Uterus (tissue), 4 donors: ENCODE results near the gene TXNRD2. TPM values are rescaled to one million over a fixed set of nuclear protein-coding genes. Genes with fewer than 3 reads are reported as not detected.

Source experiments
- DNase-seq, 2 donors: peaks; one replicate each; pipeline ENCODE4 v3.0.0-alpha.2; 2019 to 2020
- H3K27ac ChIP-seq, 2 donors: fragments of 200-600 bp; sonication (generic); 1 replicate in 1 of 2; 2 replicates in 1 of 2; pipeline ENCODE4 v1.5.1; 2016 to 2018
- H3K27me3 ChIP-seq, 2 donors: fragments of 200-600 bp; sonication (generic); one replicate each; pipeline ENCODE4 v1.5.1; 2018 to 2019; ENCODE audit warnings: control low read depth in 1 of 2
- H3K36me3 ChIP-seq, 2 donors: fragments of 200-600 bp; sonication (generic); one replicate each; pipeline ENCODE4 v1.5.1; 2019; ENCODE audit warnings: control low read depth in 1 of 2
- H3K4me1 ChIP-seq, 2 donors: fragments of 200-600 bp; sonication (generic); one replicate each; pipeline ENCODE4 v1.5.1; 2018 to 2019; ENCODE audit warnings: control low read depth in 1 of 2
- H3K4me3 ChIP-seq, 2 donors: fragments of 200-600 bp; sonication (generic); 1 replicate in 1 of 2; 2 replicates in 1 of 2; pipeline ENCODE4 v1.5.1; 2018 to 2019; ENCODE audit warnings: mild to moderate bottlenecking in 1 of 2
- H3K9me3 ChIP-seq, 2 donors: fragments of 200-600 bp; sonication (generic); one replicate each; pipeline ENCODE4 v1.5.1; 2019; ENCODE audit warnings: control low read depth in 1 of 2
- POLR2A ChIP-seq, 2 donors: fragments of 450-650 bp; IDR thresholded peaks; one replicate each; pipeline ENCODE4 v1.6.1; 2016; ENCODE audit warnings: antibody characterized with exemption in 2 of 2, mild to moderate bottlenecking in 1 of 2, moderate library complexity in 1 of 2
- intact Hi-C: fragments of 100-400 bp; cut with DNase I; formaldehyde crosslinking; loops from one replicate; pipeline ENCODE4 v1.15.1; 2023; ENCODE audit warnings: low total_unique reads
- total RNA-seq, 4 donors: library from RNA; depleted of rRNA in 3 of 4; stranded (reverse); fragments of >200 nt in 3 of 4; gene quantifications; one replicate each; pipeline versions ENCODE4 v1.1.0 to v1.2.4, GENCODE V29; 2014 to 2023
- TF ChIP-seq, protein P1 (sequence below), 4 experiments: fragments of 200-600 bp in 2 of 4; fragments of 450-650 bp in 2 of 4; sonication (generic) in 2 of 4; IDR thresholded peaks; one replicate each; pipeline ENCODE4 v1.5.1; 2016 to 2019; ENCODE audit warnings: antibody characterized with exemption in 4 of 4, mild to moderate bottlenecking in 2 of 4, moderate library complexity in 1 of 4
- donor health status: DM: yes; HTN: yes; CAD: no.

Gene TXNRD2
- total RNA-seq, 4 donors from 2014 or later: 14.7 to 48.9 (median 25.6) TPM

DNA sequence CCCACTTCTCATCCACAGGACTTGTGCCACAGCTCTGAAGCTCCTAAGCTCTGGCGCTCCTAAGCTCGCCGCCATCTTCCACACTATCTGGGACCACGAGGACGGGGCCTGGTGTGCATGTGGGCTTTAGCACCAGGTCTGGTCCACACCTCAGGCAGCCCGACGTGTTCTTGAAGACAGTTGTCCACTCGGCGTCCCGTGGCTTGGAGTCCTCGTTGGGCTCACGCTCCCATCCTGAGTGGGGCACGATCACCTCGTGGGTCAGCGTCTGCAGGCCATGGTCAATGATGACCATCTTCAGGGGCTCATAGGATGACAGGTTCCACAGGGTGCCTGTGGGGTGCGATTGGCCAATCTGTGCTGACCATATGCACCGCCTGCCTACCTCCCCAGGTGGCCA, 37.1 kb upstream of the TXNRD2 start:
- no peaks in the 10 kb centered on the region for H3K27me3 ChIP-seq
- H3K4me3 ChIP-seq: no peak overlapping the region
- TF ChIP-seq POLR2A (IDR thresholded peaks at IDR 0.05): no peak
- TF ChIP-seq, protein P1, sequence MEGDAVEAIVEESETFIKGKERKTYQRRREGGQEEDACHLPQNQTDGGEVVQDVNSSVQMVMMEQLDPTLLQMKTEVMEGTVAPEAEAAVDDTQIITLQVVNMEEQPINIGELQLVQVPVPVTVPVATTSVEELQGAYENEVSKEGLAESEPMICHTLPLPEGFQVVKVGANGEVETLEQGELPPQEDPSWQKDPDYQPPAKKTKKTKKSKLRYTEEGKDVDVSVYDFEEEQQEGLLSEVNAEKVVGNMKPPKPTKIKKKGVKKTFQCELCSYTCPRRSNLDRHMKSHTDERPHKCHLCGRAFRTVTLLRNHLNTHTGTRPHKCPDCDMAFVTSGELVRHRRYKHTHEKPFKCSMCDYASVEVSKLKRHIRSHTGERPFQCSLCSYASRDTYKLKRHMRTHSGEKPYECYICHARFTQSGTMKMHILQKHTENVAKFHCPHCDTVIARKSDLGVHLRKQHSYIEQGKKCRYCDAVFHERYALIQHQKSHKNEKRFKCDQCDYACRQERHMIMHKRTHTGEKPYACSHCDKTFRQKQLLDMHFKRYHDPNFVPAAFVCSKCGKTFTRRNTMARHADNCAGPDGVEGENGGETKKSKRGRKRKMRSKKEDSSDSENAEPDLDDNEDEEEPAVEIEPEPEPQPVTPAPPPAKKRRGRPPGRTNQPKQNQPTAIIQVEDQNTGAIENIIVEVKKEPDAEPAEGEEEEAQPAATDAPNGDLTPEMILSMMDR (IDR thresholded peaks at IDR 0.05): no peak
- no peak overlapping the region for H3K27ac ChIP-seq
- H3K4me1 ChIP-seq: no peaks in the 10 kb centered on the region
- no peaks in the 10 kb centered on the region for H3K9me3 ChIP-seq
- DNase-seq: no peak
- intact Hi-C loops: loop anchor here (10.0 kb wide), 1 partner anchor 136 kb away; the partner anchor contains the start of genes RANBP1 and TRMT2A
- no peaks in the 10 kb centered on the region for H3K36me3 ChIP-seq

GRCh38 chr22:19977296-19978243, 36.0 kb upstream of the TXNRD2 start:
- no peak for TF ChIP-seq POLR2A (IDR thresholded peaks at IDR 0.05)
- TF ChIP-seq, protein P1 (IDR thresholded peaks at IDR 0.05): no peak
- Histone ChIP-seq H3K9me3 (no peaks in the 10 kb centered on the region), H3K36me3 (no peaks in the 10 kb centered on the region), H3K4me1 (no peaks in the 10 kb centered on the region), H3K27ac (no peak overlapping the region), H3K4me3 (no peak overlapping the region), H3K27me3 (no peaks in the 10 kb centered on the region)
- intact Hi-C loops: loop anchor here (10.0 kb wide), 1 partner anchor 137 kb away; the partner anchor contains the start of genes RANBP1 and TRMT2A
- DNase-seq: no peak

GRCh38 chr22:19976671-19977070, 35.1 kb upstream of the TXNRD2 start:
- Histone ChIP-seq H3K4me3 (no peak overlapping the region), H3K27ac (no peak overlapping the region), H3K27me3 (no peaks in the 10 kb centered on the region), H3K4me1 (no peaks in the 10 kb centered on the region), H3K9me3 (no peaks in the 10 kb centered on the region), H3K36me3 (no peaks in the 10 kb centered on the region)
- no peak for DNase-seq
- intact Hi-C loops: loop anchor here (10.0 kb wide), 1 partner anchor 138 kb away; the partner anchor contains the start of genes RANBP1 and TRMT2A
- TF ChIP-seq, protein P1 (IDR thresholded peaks at IDR 0.05): no peak
- no peak for TF ChIP-seq POLR2A (IDR thresholded peaks at IDR 0.05)

DNA sequence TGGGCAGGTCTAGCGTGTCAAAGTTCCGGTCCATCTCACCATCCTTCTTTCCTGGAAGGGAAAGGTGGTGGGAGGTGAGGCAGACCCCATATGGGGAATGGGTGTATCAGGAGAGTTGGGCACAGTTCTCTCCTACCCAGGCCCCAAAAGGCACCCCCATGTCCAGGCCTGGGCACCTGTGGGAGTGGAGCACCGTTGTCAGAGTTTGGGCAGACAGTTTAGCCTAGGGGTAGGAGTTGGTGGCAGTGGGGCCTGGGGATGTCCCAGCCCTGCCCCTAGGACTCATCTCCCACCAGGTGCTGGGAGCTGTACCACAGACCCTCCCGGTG, 34.1 kb upstream of the TXNRD2 start:
- H3K27ac ChIP-seq: no peak overlapping the region
- TF ChIP-seq, protein P1 (IDR thresholded peaks at IDR 0.05): no peak
- no peaks in the 10 kb centered on the region for H3K36me3 ChIP-seq
- H3K9me3 ChIP-seq: no peaks in the 10 kb centered on the region
- H3K4me3 ChIP-seq: no peak overlapping the region
- H3K27me3 ChIP-seq: no peaks in the 10 kb centered on the region
- intact Hi-C loops: loop anchor here (10.0 kb wide), 1 partner anchor 139 kb away; the partner anchor contains the start of genes RANBP1 and TRMT2A
- DNase-seq: no peak
- no peaks in the 10 kb centered on the region for H3K4me1 ChIP-seq
